Muscle layer of duodenum (tissue), 2 donors: ENCODE measurements around the gene PCSK4.
A peak's percentile ranks its signal among the peaks of the same experiment; 100 is the strongest.

Source experiments
- H3K27ac ChIP-seq: one replicate; pipeline ENCODE4 v1.7.0; 2013; ENCODE audit warnings: mild to moderate bottlenecking, low read length
- H3K27me3 ChIP-seq: one replicate; pipeline ENCODE4 v1.7.0; 2013; ENCODE audit warnings: low read depth, mild to moderate bottlenecking, control low read depth, low read length
- H3K36me3 ChIP-seq, 2 donors: one replicate each; pipeline ENCODE4 v1.7.0; 2013; ENCODE audit warnings: low read length in 2 of 2, control low read depth in 1 of 2, mild to moderate bottlenecking in 1 of 2; ENCODE audit not compliant: insufficient read depth in 2 of 2, control insufficient read depth in 1 of 2
- H3K4me1 ChIP-seq, 2 donors: one replicate each; pipeline ENCODE4 v1.7.0; 2013; ENCODE audit warnings: low read length in 2 of 2, mild to moderate bottlenecking in 2 of 2, control low read depth in 1 of 2, moderate library complexity in 1 of 2; ENCODE audit not compliant: insufficient read depth in 2 of 2, control insufficient read depth in 1 of 2
- H3K4me3 ChIP-seq, 2 donors: one replicate each; pipeline ENCODE4 v1.7.0; 2013; ENCODE audit warnings: low read length in 2 of 2, low read depth in 1 of 2, mild to moderate bottlenecking in 1 of 2
- H3K9me3 ChIP-seq, 2 donors: one replicate each; pipeline ENCODE4 v1.7.0; 2013; ENCODE audit warnings: low read length in 2 of 2, control low read depth in 1 of 2, mild to moderate bottlenecking in 1 of 2; ENCODE audit not compliant: control insufficient read depth in 1 of 2
- donor health status: healthy.

The PCSK4 gene

GRCh38 chr19:1510442-1510806 lies 20.3 kb upstream of the PCSK4 start:
- H3K27ac ChIP-seq: no peak overlapping the region
- H3K4me3 ChIP-seq: no peak overlapping the region
- H3K9me3 ChIP-seq: peaks cover 0 to 4% of the 10 kb centered on the region in 2 donors
- H3K4me1 ChIP-seq: peaks cover 0 to 15% of the 10 kb centered on the region in 2 donors
- no peaks in the 10 kb centered on the region for H3K36me3 ChIP-seq
- peaks cover 3% of the 10 kb centered on the region for H3K27me3 ChIP-seq

GRCh38 chr19:1509602-1510441 lies 19.7 kb upstream of the PCSK4 start:
- Histone ChIP-seq H3K4me1 (peaks cover 0 to 15% of the 10 kb centered on the region in 2 donors), H3K9me3 (peaks cover 0 to 6% of the 10 kb centered on the region in 2 donors), H3K27ac (no peak overlapping the region), H3K27me3 (peaks cover 3% of the 10 kb centered on the region), H3K4me3 (no peak overlapping the region), H3K36me3 (no peaks in the 10 kb centered on the region)

GRCh38 chr19:1508507-1508856 lies 18.3 kb upstream of the PCSK4 start:
- H3K27me3 ChIP-seq: peaks cover 9% of the 10 kb centered on the region
- H3K4me3 ChIP-seq: peak overlapping the region in 1 of 2 donors; percentile 16
- no peak overlapping the region for H3K27ac ChIP-seq
- H3K36me3 ChIP-seq: no peaks in the 10 kb centered on the region
- peaks cover 0 to 13% of the 10 kb centered on the region in 2 donors for H3K4me1 ChIP-seq
- H3K9me3 ChIP-seq: peaks cover 0 to 6% of the 10 kb centered on the region in 2 donors

GRCh38 chr19:1507763-1508506 lies 17.8 kb upstream of the PCSK4 start:
- Histone ChIP-seq H3K36me3 (no peaks in the 10 kb centered on the region), H3K9me3 (peaks cover 0 to 6% of the 10 kb centered on the region in 2 donors), H3K4me1 (peaks cover 0 to 8% of the 10 kb centered on the region in 2 donors), H3K27me3 (peaks cover 14% of the 10 kb centered on the region), H3K27ac (no peak overlapping the region), H3K4me3 (peak overlapping the region; percentile 30 to 34)

- Histone ChIP-seq H3K27me3 (peaks cover 15% of the 10 kb centered on the region), H3K36me3 (no peaks in the 10 kb centered on the region), H3K4me3 (peak overlapping the region; percentile 30 to 34), H3K4me1 (peaks cover 0 to 8% of the 10 kb centered on the region in 2 donors), H3K9me3 (peaks cover 0 to 6% of the 10 kb centered on the region in 2 donors), H3K27ac (no peak overlapping the region)
These were observed 17.1 kb upstream of the PCSK4 start for GRCh38 chr19:1507192-1507660.

GRCh38 chr19:1505991-1506881 lies 16.1 kb upstream of the PCSK4 start:
- no peak overlapping the region for H3K4me3 ChIP-seq
- H3K4me1 ChIP-seq: peaks cover 0 to 8% of the 10 kb centered on the region in 2 donors
- peaks cover 0 to 6% of the 10 kb centered on the region in 2 donors for H3K9me3 ChIP-seq
- H3K36me3 ChIP-seq: no peaks in the 10 kb centered on the region
- peaks cover 13% of the 10 kb centered on the region for H3K27me3 ChIP-seq
- H3K27ac ChIP-seq: no peak overlapping the region

GRCh38 chr19:1505012-1505411 lies 14.9 kb upstream of the PCSK4 start:
- no peak overlapping the region for H3K27ac ChIP-seq
- peaks cover 13% of the 10 kb centered on the region for H3K27me3 ChIP-seq
- H3K36me3 ChIP-seq: no peaks in the 10 kb centered on the region
- peaks cover 0 to 6% of the 10 kb centered on the region in 2 donors for H3K9me3 ChIP-seq
- H3K4me3 ChIP-seq: no peak overlapping the region
- H3K4me1 ChIP-seq: peaks cover 0 to 8% of the 10 kb centered on the region in 2 donors

- Histone ChIP-seq H3K4me3 (no peak overlapping the region), H3K27me3 (peaks cover 13% of the 10 kb centered on the region), H3K4me1 (peaks cover 0 to 8% of the 10 kb centered on the region in 2 donors), H3K36me3 (no peaks in the 10 kb centered on the region), H3K27ac (no peak overlapping the region), H3K9me3 (peaks cover 0 to 6% of the 10 kb centered on the region in 2 donors)
These were observed 14.0 kb upstream of the PCSK4 start for GRCh38 chr19:1503925-1504773.

- peak overlapping the region in 1 of 2 donors; percentile 13 for H3K4me3 ChIP-seq
These were observed 13.2 kb upstream of the PCSK4 start for GRCh38 chr19:1503089-1503924.

More at GRCh38 chr19:1503089-1503924, 13.2 kb upstream of the PCSK4 start:
- Histone ChIP-seq H3K36me3 (no peaks in the 10 kb centered on the region), H3K9me3 (peaks cover 0 to 2% of the 10 kb centered on the region in 2 donors), H3K27ac (no peak overlapping the region), H3K27me3 (peaks cover 13% of the 10 kb centered on the region), H3K4me1 (peaks cover 0 to 5% of the 10 kb centered on the region in 2 donors)
